ENCODE results near the gene GPR3.

DNA sequence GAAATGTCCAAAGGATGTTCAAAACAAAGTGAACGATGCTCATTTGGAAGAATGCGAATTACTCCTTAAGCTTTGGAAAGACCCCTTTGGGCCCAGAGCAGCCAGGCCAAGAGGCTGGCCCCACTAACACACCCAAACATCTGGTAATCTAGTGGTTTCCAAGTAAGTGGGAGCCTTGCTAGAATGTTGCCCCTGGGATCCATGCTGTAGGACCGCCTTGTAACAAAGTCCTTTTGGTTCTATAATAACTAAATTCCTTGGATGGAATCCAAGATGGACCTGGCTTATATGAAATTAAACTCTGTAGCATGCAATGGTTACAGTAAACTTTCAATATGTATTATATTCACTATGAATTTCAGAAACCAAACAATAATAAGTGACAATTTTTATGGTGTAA lies 25.3 kb downstream of the GPR3 start:
- TF ChIP-seq EZH2 (IDR thresholded peaks at IDR 0.05; ENCODE audit: borderline replicate concordance, low read depth, low read length, severe bottlenecking), result no peak
- TF ChIP-seq, protein P1, sequence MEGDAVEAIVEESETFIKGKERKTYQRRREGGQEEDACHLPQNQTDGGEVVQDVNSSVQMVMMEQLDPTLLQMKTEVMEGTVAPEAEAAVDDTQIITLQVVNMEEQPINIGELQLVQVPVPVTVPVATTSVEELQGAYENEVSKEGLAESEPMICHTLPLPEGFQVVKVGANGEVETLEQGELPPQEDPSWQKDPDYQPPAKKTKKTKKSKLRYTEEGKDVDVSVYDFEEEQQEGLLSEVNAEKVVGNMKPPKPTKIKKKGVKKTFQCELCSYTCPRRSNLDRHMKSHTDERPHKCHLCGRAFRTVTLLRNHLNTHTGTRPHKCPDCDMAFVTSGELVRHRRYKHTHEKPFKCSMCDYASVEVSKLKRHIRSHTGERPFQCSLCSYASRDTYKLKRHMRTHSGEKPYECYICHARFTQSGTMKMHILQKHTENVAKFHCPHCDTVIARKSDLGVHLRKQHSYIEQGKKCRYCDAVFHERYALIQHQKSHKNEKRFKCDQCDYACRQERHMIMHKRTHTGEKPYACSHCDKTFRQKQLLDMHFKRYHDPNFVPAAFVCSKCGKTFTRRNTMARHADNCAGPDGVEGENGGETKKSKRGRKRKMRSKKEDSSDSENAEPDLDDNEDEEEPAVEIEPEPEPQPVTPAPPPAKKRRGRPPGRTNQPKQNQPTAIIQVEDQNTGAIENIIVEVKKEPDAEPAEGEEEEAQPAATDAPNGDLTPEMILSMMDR (IDR thresholded peaks at IDR 0.05; ENCODE audit: borderline replicate concordance, extremely low read depth, low read length, poor library complexity, severe bottlenecking), result no peak
